NCI-H1436 (cell line): Measurements from ENCODE around the gene PLOD3.
"Not testable (repeated sequence)": the region's sequence is repeated elsewhere in the genome, so short reads cannot be mapped to it uniquely, and the experiment has no call there.

Source experiments
- DNase-seq: peaks from one replicate; lab custom pipeline; 2025; lab: John Stamatoyannopoulos, UW

PLOD3 gene

GRCh38 chr7:101217388-101218235 is at the start of gene PLOD3, which contains the start of gene ZNHIT1:
PLOD3 (minus strand) TSS chr7:101217581; CDS start chr7:101217274, 307 bp downstream.
ZNHIT1 (plus strand) TSS chr7:101218165; CDS start chr7:101218196, 31 bp downstream.
- peak; percentile 97 for DNase-seq

- DNase-seq, result no peak
Observed at GRCh38 chr7:101265622-101266516, 48.5 kb upstream of the PLOD3 start.

- not testable (repeated sequence) for DNase-seq
Observed at GRCh38 chr7:101264102-101264706, 46.8 kb upstream of the PLOD3 start.

- DNase-seq, result no peak
Observed at GRCh38 chr7:101258243-101258731, 40.9 kb upstream of the PLOD3 start.

GRCh38 chr7:101255796-101256195 is 38.4 kb upstream of the PLOD3 start:
- DNase-seq, result no peak

GRCh38 chr7:101253199-101253598 is 35.8 kb upstream of the PLOD3 start:
- DNase-seq, result not testable (repeated sequence)

GRCh38 chr7:101251871-101252659 is 34.7 kb upstream of the PLOD3 start:
- peak; percentile 94 for DNase-seq

GRCh38 chr7:101250324-101250723 is 32.9 kb upstream of the PLOD3 start:
- no peak for DNase-seq

- no peak for DNase-seq
Observed at GRCh38 chr7:101248276-101248675, 30.9 kb upstream of the PLOD3 start.

GRCh38 chr7:101245147-101245668 is 27.8 kb upstream of the PLOD3 start:
- DNase-seq, result no peak

- peak; percentile 87 for DNase-seq
Observed at GRCh38 chr7:101244375-101245146, 27.2 kb upstream of the PLOD3 start, which contains the start of gene FIS1. FIS1 (minus strand) TSS chr7:101245081; CDS start chr7:101245004, 77 bp downstream.

- DNase-seq, result no peak
Observed at GRCh38 chr7:101243646-101244374, 26.4 kb upstream of the PLOD3 start.

GRCh38 chr7:101241443-101242349 is 24.3 kb upstream of the PLOD3 start:
- DNase-seq, result no peak

- DNase-seq, result no peak
Observed at GRCh38 chr7:101241015-101241363, 23.6 kb upstream of the PLOD3 start.

GRCh38 chr7:101240226-101241014 is 23.0 kb upstream of the PLOD3 start:
- DNase-seq, result no peak

GRCh38 chr7:101239951-101240220 is 22.5 kb upstream of the PLOD3 start:
- DNase-seq, result no peak

GRCh38 chr7:101239191-101239950 is 22.0 kb upstream of the PLOD3 start:
- DNase-seq, result no peak
